ENCODE measurements around the gene SEMA3B.
"Not testable (repeated sequence)": the region's sequence is repeated elsewhere in the genome, so short reads cannot be mapped to it uniquely, and the experiment has no call there.

Gene SEMA3B

GRCh38 chr3:50258029-50258680, 10.8 kb upstream of the SEMA3B start:
- DNase-seq, result peak in 6 of 56 donors; percentile 14 to 48 (median 28)

- DNase-seq, result peak in 3 of 56 donors; percentile 17 to 52 (median 19)
Measured at GRCh38 chr3:50258979-50259378, 10.0 kb upstream of the SEMA3B start.

GRCh38 chr3:50259432-50260026, 9.4 kb upstream of the SEMA3B start:
- peak in 1 of 56 donors; percentile 58 for DNase-seq

GRCh38 chr3:50260027-50260941, 8.7 kb upstream of the SEMA3B start:
- DNase-seq, result peak in 55 of 56 donors; percentile 57 to 97 (median 91)

GRCh38 chr3:50260942-50261441, 8.0 kb upstream of the SEMA3B start:
- DNase-seq, result peak in 4 of 56 donors; percentile 47 to 65 (median 60)

- DNase-seq, result peak in 3 of 56 donors; percentile 16 to 46 (median 37)
Measured at GRCh38 chr3:50261505-50261904, 7.4 kb upstream of the SEMA3B start.

- DNase-seq, result not testable (repeated sequence)
Measured at GRCh38 chr3:50262200-50262599, 6.7 kb upstream of the SEMA3B start.

GRCh38 chr3:50262778-50263177, 6.2 kb upstream of the SEMA3B start:
- DNase-seq, result no peak

GRCh38 chr3:50263478-50264382, 5.2 kb upstream of the SEMA3B start:
- DNase-seq, result peak in 1 of 56 donors; percentile 47

GRCh38 chr3:50264383-50264963, 4.5 kb upstream of the SEMA3B start:
- DNase-seq, result peak in 52 of 56 donors; percentile 34 to 88 (median 74)

GRCh38 chr3:50264964-50265485, 3.9 kb upstream of the SEMA3B start:
- peak in 3 of 56 donors; percentile 32 to 66 (median 49) for DNase-seq

- DNase-seq, result no peak
Measured at GRCh38 chr3:50265571-50265970, 3.4 kb upstream of the SEMA3B start.

GRCh38 chr3:50266017-50266416, 2.9 kb upstream of the SEMA3B start:
- no peak for DNase-seq

- peak in 1 of 56 donors; percentile 59 for DNase-seq
Measured at GRCh38 chr3:50266836-50267235, 2.1 kb upstream of the SEMA3B start.

GRCh38 chr3:50267280-50267913, 1.6 kb upstream of the SEMA3B start:
- peak in 48 of 56 donors; percentile 27 to 84 (median 62) for DNase-seq

- DNase-seq, result peak in 1 of 56 donors; percentile 36
Measured at GRCh38 chr3:50268276-50268675, 671 bp upstream of the SEMA3B start.

GRCh38 chr3:50269460-50269859, 513 bp downstream of the SEMA3B start:
- DNase-seq, result no peak

- peak in 1 of 56 donors; percentile 42 for DNase-seq
Measured at GRCh38 chr3:50269977-50270413, 1.0 kb downstream of the SEMA3B start.
